ENCODE measurements around the gene ZNF491.

DNA sequence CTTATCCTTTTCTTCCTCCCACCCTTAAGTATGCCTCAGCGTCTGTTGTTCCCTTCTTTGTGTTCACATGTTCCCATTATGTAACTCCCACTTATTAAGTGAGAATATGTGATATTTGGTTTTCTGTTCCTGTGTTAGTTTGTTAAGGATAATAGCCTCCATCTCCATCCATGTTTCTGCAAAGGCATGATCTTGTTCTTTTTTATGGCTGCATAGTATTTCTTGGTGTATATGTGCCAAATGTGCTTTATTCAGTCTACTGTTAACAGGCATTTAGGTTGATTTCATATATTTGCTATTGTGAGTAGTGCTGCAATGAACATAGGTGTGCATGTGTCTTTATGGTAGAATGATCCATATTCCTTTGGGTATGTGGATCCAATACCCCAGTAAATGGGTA lies 34.7 kb upstream of the ZNF491 start:
- TF ChIP-seq ZBTB7A (tag by site-specific recombination; IDR thresholded peaks at IDR 0.05; ENCODE audit: low read depth) (no peak), HIC1 (tag by site-specific recombination; IDR thresholded peaks at IDR 0.05) (no peak), ZNF747 (tag by site-specific recombination; IDR thresholded peaks at IDR 0.05) (no peak)
